Activated T-helper 2 cell treated with anti-CD3 and anti-CD28 coated beads, Interferon-gamma antibody, Interleukin-2, Interleukin-4, amounts not matched to agents 10 μg/mL and 5 μg/mL and 100 μg/mL, durations not matched to agents 14 hours and 24 hours and 36 hours (primary cell): Measurements from ENCODE around the gene WDR59. TPM values are rescaled to one million over a fixed set of nuclear protein-coding genes. Genes with fewer than 3 reads are reported as not detected.
"Not testable (repeated sequence)": the region's sequence is repeated elsewhere in the genome, so short reads cannot be mapped to it uniquely, and the experiment has no call there.

Experiments used
- DNase-seq: peaks from one replicate; pipeline ENCODE4 v3.0.0; 2021; ENCODE audit warnings: low spot score
- H3K27ac Mint-ChIP-seq: one replicate; pipeline ENCODE4 v1.8.0; 2021; ENCODE audit warnings: mixed read lengths
- H3K27me3 Mint-ChIP-seq: one replicate; pipeline ENCODE4 v1.8.0; 2021; ENCODE audit warnings: low read depth, mixed read lengths
- H3K36me3 Mint-ChIP-seq: one replicate; pipeline ENCODE4 v1.8.0; 2021; ENCODE audit warnings: low read depth, mixed read lengths
- H3K4me1 Mint-ChIP-seq: one replicate; pipeline ENCODE4 v1.8.0; 2021; ENCODE audit warnings: low read depth, mixed read lengths
- H3K4me3 Mint-ChIP-seq: one replicate; pipeline ENCODE4 v1.8.0; 2021; ENCODE audit warnings: low read depth, mild to moderate bottlenecking, moderate library complexity, mixed read lengths
- H3K9me3 Mint-ChIP-seq: one replicate; pipeline ENCODE4 v1.8.0; 2021; ENCODE audit warnings: mixed read lengths
- intact Hi-C: fragments of 100-400 bp; cut with micrococcal nuclease; formaldehyde crosslinking; loops from one replicate; pipeline ENCODE4 v1.15.1; 2023
- total RNA-seq: library from RNA; stranded (reverse); gene quantifications from 2 replicates; pipeline ENCODE4 v1.2.3, GENCODE V29; 2022

The WDR59 gene
- total RNA-seq, 1 donor from 2014 or later: 83.9 TPM

DNA sequence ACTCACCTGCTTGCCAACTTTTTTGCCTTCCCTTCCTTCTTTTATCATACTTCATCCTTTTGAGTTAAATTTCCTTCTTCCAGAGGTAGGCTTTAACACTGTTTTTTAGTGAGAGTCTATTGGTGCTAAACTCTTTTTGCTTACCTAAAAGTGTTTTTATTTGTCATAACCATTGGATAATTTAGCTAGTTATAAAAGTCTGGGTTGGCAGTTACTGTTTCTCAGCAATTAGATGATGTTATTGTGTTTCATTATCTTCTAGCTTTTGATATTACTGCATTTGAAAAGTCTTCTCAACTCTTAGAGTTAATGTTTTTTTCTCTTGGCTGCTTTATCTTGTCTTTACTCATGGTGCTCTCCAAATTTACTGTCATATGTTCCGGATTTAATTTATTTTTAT lies 36.5 kb upstream of the WDR59 start:
- Mint-ChIP-seq H3K27ac (peak overlapping the region; percentile 43), H3K4me3 (no peak overlapping the region), H3K36me3 (peaks cover 50% of the 10 kb centered on the region), H3K4me1 (peaks cover 27% of the 10 kb centered on the region), H3K9me3 (peaks cover 32% of the 10 kb centered on the region), H3K27me3 (no peaks in the 10 kb centered on the region)
- intact Hi-C loops: no loop called here
- no peak for DNase-seq

DNA sequence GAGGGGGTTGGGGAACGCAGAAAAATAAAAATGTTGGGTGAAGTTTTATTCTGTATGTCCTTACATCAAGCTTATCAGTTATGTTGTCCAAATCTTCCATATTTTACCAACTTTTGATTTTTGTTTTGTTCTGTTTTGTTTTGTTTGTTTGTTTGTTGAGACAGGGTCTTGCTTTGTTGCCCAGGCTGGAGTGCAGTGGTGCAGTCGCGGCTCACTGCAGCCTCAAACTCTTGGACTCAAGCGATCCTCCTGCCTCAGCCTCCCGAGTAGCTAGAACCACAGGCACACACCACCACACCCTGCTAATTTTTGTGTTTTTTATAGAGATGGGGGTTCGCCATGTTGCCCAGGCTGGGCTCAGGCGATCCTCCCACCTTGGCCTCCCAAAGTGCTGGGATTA lies 34.7 kb upstream of the WDR59 start:
- Mint-ChIP-seq H3K4me3 (no peak overlapping the region), H3K27me3 (no peaks in the 10 kb centered on the region), H3K36me3 (peaks cover 56% of the 10 kb centered on the region), H3K27ac (no peak overlapping the region), H3K4me1 (peaks cover 21% of the 10 kb centered on the region), H3K9me3 (peaks cover 32% of the 10 kb centered on the region)
- intact Hi-C loops: no loop called here
- DNase-seq: no peak

DNA sequence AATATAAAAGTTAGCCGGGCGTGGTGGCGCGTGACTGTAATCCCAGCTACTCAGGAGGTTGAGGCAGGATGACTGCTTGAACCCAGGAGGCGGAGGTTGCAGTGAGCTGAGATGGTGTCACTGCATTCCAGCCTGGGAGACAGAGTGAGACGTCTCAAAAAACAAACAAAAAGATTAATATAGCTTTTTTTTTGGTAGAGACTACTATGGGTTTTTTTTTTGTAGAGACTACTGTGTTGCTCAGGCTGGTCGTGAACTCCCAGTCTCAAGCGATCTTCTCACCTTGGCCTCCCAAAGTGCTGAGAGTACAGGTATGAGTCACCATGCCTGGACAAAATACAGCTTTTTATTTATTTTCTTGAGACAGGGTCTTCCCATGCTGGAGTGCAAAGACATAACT lies 34.1 kb upstream of the WDR59 start:
- H3K9me3 Mint-ChIP-seq: peaks cover 32% of the 10 kb centered on the region
- H3K4me3 Mint-ChIP-seq: no peak overlapping the region
- DNase-seq: no peak
- no peaks in the 10 kb centered on the region for H3K27me3 Mint-ChIP-seq
- peaks cover 17% of the 10 kb centered on the region for H3K4me1 Mint-ChIP-seq
- intact Hi-C loops: no loop called here
- no peak overlapping the region for H3K27ac Mint-ChIP-seq
- H3K36me3 Mint-ChIP-seq: peaks cover 52% of the 10 kb centered on the region

DNA sequence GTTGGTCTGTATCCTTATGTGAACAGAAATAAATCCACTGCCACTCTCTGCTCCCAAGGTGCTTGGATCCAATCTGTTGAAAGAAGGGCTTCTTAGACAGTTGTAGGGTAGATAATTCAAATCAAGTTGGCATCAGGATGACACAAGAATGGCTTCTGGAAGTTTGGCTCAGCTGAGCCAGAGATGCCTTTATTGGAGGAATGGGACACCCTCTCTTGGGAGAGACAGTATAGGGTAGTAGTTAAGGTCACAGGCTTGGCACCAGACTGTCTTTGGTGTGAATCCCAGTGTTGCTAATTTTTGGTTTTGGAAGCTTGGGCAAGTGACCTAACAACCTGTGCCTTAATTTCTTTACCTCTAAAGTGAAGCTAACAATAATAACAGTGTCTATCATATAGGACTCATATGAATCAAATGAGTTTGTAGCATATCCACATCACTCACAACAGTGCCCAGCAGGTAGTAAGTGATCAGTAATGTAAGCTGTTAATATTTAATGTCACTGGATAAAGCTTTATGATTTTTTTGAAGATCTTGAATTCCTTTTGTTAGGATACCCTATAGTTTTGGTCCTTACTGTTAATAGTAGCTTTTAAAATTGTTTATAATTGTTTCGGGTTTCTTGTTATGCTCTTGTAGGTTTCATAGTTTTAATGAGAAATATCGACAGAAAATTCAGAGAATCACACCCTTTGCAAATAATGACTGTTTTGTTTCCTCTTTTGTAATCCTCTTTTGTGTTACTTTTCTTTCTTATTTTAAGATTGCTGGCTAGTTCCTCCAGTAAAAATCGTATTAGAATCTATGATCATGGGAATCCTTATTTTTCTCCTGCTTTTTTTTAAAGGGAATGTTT lies 33.0 kb upstream of the WDR59 start:
- H3K27me3 Mint-ChIP-seq: no peaks in the 10 kb centered on the region
- DNase-seq: no peak
- no peak overlapping the region for H3K4me3 Mint-ChIP-seq
- no peak overlapping the region for H3K27ac Mint-ChIP-seq
- intact Hi-C loops: no loop called here
- H3K4me1 Mint-ChIP-seq: peaks cover 16% of the 10 kb centered on the region
- peaks cover 32% of the 10 kb centered on the region for H3K9me3 Mint-ChIP-seq
- H3K36me3 Mint-ChIP-seq: peaks cover 46% of the 10 kb centered on the region

DNA sequence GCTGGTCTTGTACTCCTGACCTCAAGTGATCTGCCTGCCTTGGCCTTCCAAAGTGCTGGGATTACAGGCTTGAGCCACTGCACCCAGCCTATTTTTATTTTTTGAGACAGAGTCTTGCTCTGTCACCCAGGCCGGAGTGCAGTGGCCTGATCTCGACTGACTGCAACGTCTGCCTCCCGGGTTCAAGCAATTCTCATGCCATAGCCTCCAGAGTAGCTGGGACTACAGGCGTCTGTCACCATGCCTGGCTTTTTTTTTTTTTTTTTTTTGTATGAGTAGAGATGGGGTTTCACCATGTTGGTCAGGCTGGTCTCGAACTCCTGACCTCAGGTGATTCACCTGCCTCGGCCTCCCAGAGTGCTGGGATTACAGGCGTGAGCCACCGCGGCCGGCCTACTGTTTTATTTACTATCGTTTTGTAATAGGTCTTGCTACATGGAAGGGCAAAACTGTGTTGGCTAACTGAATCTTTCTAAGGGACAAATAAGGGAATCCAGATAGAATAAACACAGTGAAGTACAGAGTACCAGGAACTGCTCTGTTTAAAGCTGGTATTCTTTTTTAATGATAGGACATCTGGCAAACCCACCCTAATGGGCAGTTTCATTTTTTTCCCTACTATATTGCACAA lies 31.6 kb upstream of the WDR59 start:
- peaks cover 25% of the 10 kb centered on the region for H3K4me1 Mint-ChIP-seq
- H3K27ac Mint-ChIP-seq, intact Hi-C loops, H3K27me3 Mint-ChIP-seq, DNase-seq, H3K4me3 Mint-ChIP-seq: not testable (repeated sequence)
- peaks cover 37% of the 10 kb centered on the region for H3K36me3 Mint-ChIP-seq
- peaks cover 23% of the 10 kb centered on the region for H3K9me3 Mint-ChIP-seq

DNA sequence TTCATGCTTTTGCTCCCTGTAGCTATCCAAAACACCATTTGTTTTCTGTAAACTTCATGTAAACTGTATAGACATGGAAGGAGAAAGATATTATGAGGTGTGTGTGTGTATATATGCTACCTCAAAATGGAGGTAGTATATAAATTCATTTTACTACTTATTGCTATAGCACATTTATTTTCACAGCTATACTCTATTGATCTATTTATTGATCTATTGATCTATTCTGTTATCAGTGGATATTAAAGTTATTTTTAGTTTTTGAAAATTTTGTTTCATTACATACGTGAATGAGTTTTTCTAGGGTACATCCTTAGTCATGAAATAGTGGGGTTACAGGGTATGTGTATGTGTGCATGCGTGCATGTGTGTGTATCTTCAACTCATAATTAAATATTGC lies 29.4 kb upstream of the WDR59 start:
- Mint-ChIP-seq H3K27ac (no peak overlapping the region), H3K4me1 (peaks cover 36% of the 10 kb centered on the region), H3K9me3 (peaks cover 1% of the 10 kb centered on the region), H3K36me3 (peaks cover 24% of the 10 kb centered on the region), H3K27me3 (no peaks in the 10 kb centered on the region), H3K4me3 (no peak overlapping the region)
- DNase-seq: no peak
- intact Hi-C loops: no loop called here

DNA sequence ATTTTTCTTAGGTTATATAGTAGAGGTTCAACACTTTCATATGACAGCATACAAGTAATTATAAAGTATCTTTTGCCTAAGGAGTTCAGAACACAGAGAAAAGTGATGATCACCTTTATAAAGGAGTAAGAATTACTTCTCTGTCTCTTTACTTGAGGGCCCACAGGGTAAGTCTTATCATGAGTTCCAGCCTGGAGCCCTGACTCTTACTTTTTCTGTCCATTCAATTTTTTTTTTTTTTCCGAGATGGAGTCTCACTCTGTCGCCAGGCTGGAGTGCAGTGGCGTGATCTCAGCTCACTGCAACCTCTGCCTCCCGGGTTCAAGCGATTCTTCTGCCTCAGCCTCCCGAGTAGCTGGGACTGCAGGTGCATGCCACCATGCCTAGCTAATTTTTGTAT lies 28.2 kb upstream of the WDR59 start:
- Mint-ChIP-seq H3K27ac (peak overlapping the region; percentile 95), H3K4me1 (peaks cover 47% of the 10 kb centered on the region), H3K36me3 (peaks cover 31% of the 10 kb centered on the region)
- H3K4me3 Mint-ChIP-seq, H3K27me3 Mint-ChIP-seq, intact Hi-C loops, H3K9me3 Mint-ChIP-seq, DNase-seq: not testable (repeated sequence)

DNA sequence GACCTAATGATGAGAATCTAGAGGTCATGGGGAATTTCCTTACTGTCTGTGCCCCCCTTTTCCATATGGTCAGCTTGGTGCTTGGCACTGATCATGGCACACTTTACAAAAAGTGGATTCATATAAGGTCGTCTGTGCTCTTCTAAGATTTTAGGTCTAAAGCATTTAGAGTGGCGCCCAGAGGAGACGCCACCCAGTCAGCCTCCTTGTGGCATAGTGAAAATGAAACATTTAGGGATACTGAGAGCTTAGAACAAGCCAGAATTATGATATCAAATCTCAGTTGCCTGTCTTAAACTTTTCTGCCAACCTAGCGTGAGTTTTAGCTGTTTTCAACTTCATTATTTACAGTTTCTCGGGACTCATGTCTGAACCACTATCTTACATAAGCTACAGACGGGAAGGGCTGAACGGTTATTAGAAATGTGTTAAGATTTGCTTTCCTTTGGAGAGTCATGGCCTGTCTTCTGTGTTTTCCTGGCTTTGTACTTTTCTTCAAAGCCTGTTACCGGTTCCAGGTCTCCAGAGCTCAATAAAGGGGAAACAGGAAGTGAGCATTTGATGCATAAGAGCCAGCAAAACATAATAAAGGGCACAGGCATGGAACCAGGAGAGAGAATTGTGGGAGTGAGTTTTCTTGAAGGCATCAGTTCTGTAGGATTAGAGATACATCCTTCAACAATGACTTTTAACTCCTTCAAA lies 27.6 kb upstream of the WDR59 start:
- Mint-ChIP-seq H3K4me1 (peaks cover 45% of the 10 kb centered on the region), H3K9me3 (no peaks in the 10 kb centered on the region), H3K27ac (peak overlapping the region; percentile 95), H3K4me3 (peak overlapping the region; percentile 66), H3K27me3 (no peaks in the 10 kb centered on the region), H3K36me3 (peaks cover 29% of the 10 kb centered on the region)
- no peak for DNase-seq
- intact Hi-C loops: loop anchor here (1.0 kb wide), 5 partner anchors 9 to 86 kb away; no protein-coding TSS in a partner anchor

DNA sequence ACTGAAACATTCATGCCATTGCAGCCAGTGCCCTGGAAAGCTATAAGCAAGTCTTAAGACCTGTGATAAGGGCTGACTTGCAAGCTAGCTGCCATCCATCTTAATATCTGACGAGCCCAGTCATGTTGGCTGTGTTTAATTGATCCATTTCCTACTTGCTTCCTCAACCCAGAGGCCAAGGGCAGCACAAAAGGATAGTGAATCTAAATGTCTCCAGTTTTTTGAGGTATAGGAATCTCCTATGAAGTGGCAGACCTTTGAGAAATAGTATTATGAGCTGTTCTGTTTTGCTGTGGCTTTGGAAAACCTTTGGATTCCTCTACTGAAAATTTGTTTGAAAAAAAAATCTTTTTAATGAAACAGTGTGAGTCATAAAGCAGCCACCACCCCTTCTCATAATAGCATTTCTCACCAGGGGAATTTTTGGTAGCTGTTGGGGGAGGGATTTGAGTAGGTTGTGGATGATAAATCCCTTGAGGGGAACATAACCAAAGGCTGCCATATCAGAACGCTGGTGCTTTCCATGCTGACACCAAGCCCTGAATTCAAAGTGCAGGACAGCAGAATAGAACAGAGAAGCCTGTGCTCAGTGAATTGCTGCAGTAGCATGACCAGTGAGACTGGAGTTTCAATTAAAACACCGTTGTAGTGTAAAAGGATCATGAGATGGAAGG lies 26.8 kb upstream of the WDR59 start:
- Mint-ChIP-seq H3K36me3 (peaks cover 30% of the 10 kb centered on the region), H3K9me3 (no peaks in the 10 kb centered on the region), H3K4me1 (peaks cover 42% of the 10 kb centered on the region), H3K27ac (peak overlapping the region; percentile 95), H3K27me3 (no peaks in the 10 kb centered on the region), H3K4me3 (peak overlapping the region; percentile 66)
- no peak for DNase-seq
- intact Hi-C loops: loop anchor here (1.0 kb wide), 5 partner anchors 8 to 87 kb away; no protein-coding TSS in a partner anchor

DNA sequence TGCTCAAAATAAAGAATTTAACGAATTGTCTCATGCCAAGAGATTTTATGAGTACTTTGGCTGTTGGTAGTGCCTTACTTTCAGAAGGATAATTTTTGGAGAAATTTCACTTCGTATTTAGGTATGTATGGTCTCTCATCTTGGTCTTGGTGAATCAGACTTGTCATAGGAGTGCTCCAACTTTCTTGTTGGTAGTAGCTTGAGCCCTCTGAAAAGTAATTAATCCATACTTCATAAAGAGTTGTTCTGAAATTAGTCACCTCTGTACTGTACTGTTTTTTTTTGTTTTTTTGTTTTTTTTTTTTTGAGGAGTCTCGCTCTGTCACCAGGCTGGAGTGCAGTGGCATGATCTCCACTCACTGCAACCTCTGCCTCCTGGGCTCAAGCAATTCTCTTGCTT lies 25.5 kb upstream of the WDR59 start:
- H3K36me3 Mint-ChIP-seq: peaks cover 27% of the 10 kb centered on the region
- H3K4me1 Mint-ChIP-seq: peaks cover 42% of the 10 kb centered on the region
- intact Hi-C loops: no loop called here
- peak overlapping the region; percentile 95 for H3K27ac Mint-ChIP-seq
- H3K27me3 Mint-ChIP-seq: no peaks in the 10 kb centered on the region
- no peaks in the 10 kb centered on the region for H3K9me3 Mint-ChIP-seq
- no peak for DNase-seq
- no peak overlapping the region for H3K4me3 Mint-ChIP-seq

DNA sequence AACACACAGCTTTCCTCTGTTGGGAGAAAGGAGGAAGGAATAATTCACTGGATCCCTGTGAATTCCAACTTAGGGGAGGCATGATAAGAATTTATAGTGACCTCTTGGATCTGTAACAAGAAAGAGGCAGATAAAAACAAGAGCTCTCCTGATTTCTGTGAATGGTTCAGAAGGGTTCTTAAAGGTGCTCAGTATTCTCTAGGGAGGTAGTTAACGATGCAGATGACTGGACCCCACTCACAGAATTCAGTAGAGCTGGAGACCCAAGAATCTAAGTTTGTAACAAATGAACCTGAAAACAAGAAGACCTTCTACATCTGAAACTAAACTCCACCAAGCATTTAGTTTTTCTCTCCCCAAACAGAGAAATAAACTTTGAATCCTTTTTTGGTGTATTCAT lies 22.5 kb upstream of the WDR59 start:
- peaks cover 53% of the 10 kb centered on the region for H3K4me1 Mint-ChIP-seq
- H3K27ac Mint-ChIP-seq: no peak overlapping the region
- intact Hi-C loops: no loop called here
- no peak overlapping the region for H3K4me3 Mint-ChIP-seq
- H3K36me3 Mint-ChIP-seq: peaks cover 38% of the 10 kb centered on the region
- DNase-seq: no peak
- H3K27me3 Mint-ChIP-seq: no peaks in the 10 kb centered on the region
- no peaks in the 10 kb centered on the region for H3K9me3 Mint-ChIP-seq

DNA sequence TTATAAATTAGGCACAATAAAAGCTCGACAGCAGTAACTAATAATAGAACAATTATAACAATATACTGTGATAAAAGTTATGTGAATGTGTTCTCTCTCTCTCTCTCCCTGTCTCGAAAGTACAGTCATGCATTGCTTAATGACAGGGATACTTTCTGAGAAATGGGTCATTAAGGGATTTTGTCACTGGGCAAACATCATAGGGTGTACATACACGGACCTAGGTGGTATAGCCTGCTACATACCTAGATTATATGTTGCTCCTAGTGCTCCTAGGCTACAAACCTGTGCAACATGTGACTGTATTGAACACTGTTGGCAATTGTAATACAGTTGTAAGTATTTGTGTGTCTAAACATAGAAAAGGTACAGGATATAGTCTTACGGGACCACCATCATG lies 20.8 kb upstream of the WDR59 start:
- DNase-seq: no peak
- intact Hi-C loops: no loop called here
- Mint-ChIP-seq H3K27ac (no peak overlapping the region), H3K4me1 (peaks cover 53% of the 10 kb centered on the region), H3K9me3 (no peaks in the 10 kb centered on the region), H3K4me3 (no peak overlapping the region), H3K36me3 (peaks cover 46% of the 10 kb centered on the region), H3K27me3 (no peaks in the 10 kb centered on the region)
